DND-41 (cell line): Measurements from ENCODE around the gene HOTAIR.

ENCODE experiments used
- EZH2 ChIP-seq: IDR thresholded peaks from 3 replicates; pipeline ENCODE4 v1.6.1; 2012; ENCODE audit warnings: borderline replicate concordance, low read depth, mild to moderate bottlenecking, moderate library complexity, low read length, inconsistent platforms; ENCODE audit not compliant: severe bottlenecking
- TF ChIP-seq, protein P1 (sequence below): IDR thresholded peaks from 2 replicates; pipeline ENCODE4 v1.5.1; 2012; ENCODE audit warnings: borderline replicate concordance, low read length, moderate library complexity, mild to moderate bottlenecking; ENCODE audit not compliant: poor library complexity, severe bottlenecking; ENCODE audit errors: extremely low read depth

DNA sequence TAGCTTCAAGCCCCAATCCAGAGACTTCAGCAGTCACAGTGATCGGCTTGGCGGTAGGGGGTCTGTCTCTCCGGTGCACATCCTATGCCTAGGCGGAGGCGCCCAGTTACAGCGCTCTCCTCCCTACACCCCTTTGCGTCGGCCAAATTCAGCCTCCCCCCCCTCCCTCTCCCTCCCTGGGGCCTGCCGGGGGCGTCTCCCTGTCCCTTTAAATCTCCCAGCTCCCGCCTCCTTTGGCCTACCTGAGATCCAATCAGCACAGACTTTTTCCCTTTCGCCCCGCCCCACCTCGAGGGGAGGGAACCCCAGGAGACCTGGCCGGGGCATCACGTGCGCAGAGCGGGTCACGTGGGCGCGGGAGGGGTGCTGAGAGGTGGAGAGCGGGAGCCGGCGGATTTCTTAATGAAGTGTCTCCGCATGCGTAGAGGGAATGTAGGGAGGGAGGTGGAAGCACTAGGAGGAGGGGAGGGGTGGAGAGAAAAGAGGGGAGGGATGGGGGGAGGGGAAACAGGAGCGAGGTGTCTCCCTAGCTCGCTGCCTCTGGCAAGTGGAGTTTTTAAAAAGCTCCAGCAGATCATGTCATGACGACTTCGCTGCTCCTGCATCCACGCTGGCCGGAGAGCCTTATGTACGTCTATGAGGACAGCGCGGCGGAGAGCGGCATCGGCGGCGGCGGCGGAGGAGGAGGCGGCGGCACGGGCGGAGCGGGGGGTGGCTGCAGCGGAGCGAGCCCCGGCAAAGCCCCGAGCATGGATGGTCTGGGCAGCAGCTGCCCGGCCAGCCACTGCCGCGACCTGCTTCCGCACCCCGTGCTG, 36.2 kb downstream of the HOTAIR start, which contains the start of gene HOXC13:
- TF ChIP-seq, protein P1, sequence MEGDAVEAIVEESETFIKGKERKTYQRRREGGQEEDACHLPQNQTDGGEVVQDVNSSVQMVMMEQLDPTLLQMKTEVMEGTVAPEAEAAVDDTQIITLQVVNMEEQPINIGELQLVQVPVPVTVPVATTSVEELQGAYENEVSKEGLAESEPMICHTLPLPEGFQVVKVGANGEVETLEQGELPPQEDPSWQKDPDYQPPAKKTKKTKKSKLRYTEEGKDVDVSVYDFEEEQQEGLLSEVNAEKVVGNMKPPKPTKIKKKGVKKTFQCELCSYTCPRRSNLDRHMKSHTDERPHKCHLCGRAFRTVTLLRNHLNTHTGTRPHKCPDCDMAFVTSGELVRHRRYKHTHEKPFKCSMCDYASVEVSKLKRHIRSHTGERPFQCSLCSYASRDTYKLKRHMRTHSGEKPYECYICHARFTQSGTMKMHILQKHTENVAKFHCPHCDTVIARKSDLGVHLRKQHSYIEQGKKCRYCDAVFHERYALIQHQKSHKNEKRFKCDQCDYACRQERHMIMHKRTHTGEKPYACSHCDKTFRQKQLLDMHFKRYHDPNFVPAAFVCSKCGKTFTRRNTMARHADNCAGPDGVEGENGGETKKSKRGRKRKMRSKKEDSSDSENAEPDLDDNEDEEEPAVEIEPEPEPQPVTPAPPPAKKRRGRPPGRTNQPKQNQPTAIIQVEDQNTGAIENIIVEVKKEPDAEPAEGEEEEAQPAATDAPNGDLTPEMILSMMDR, result no peak
- TF ChIP-seq EZH2, result no peak
